ENCODE results near the gene MT1M. TPM values are rescaled to one million over a fixed set of nuclear protein-coding genes. Genes with fewer than 3 reads are reported as not detected.

MT1M gene
- total and polyA plus RNA-seq, 2 of the 4 experiments (the other 2 are of a cell fraction) = 0.10 TPM; not detected in 1

DNA sequence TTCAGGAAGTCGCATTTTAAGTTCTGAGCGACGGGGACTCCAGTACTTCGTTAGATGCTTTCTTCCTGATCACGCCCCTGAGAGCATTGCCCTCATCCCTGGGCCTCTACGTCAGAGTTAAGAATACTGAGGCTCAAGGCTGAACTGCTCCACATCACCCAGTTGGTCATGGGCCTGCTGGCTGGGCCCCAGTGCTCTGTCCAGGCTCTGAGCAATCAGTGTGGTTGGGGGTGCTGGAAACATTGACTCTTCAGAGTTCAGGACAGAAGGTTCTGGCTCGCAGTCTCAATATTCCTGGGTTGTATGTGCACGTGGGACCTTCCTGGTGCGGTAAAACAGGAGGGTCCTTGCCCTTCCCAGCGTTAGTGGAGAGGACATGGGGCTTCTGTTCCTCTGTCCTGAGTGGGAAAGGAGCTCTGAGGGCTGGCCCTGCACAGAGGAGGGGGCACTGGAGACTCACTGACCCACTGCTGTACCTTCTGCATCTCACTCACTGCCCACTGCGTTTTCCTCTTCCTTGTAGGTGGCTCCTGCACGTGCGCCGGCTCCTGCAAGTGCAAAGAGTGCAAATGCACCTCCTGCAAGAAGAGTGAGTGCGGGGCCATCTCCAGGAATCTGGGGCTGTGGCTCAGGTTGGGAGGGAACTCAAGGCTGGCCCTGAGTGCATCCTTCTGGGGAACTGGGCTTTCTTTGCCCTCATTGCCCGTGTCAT is 6.4 kb upstream of the MT1M start:
- Histone ChIP-seq H4K91ac (ENCODE audit: insufficient read depth, low read depth, low read length) (peak overlapping the region; percentile 96), H3K27ac (ENCODE audit: insufficient read depth, low read length) (peak overlapping the region; percentile 85), H3K9ac (ENCODE audit: low read depth, low read length) (peak overlapping the region; percentile 84), H2BK120ac (ENCODE audit: low read depth, low read length) (peak overlapping the region; percentile 86), H2BK15ac (ENCODE audit: low read depth, low read length) (peak overlapping the region; percentile 52; the same call in 2 of the 3 replicates), H3K9me3 (ENCODE audit: control insufficient read depth, insufficient read depth, low read length) (no peaks in the 10 kb centered on the region), H2BK20ac (ENCODE audit: low read depth, low read length) (peak overlapping the region; percentile 30; the same call in 1 of the 2 replicates), H4K5ac (ENCODE audit: low read depth, low read length) (peak overlapping the region; percentile 96), H2AK5ac (ENCODE audit: low read depth, low read length) (peak overlapping the region; percentile 62), H3K27me3 (ENCODE audit: control insufficient read depth, insufficient read depth, low read length) (peaks cover 2% of the 10 kb centered on the region), H3K56ac (ENCODE audit: extremely low read depth, insufficient read depth, low read length) (peak overlapping the region; percentile 88), H2AK9ac (replicated peaks; ENCODE audit: low read depth, low read length, poor library complexity) (peak overlapping the region; percentile 97), H4K20me1 (ENCODE audit: insufficient read depth, low read length) (no peaks in the 10 kb centered on the region), H3K18ac (ENCODE audit: low read depth, low read length) (peak overlapping the region; percentile 91), H3K14ac (replicated peaks; ENCODE audit: low read depth, low read length) (peak overlapping the region; percentile 96), H2AFZ (replicated peaks; ENCODE audit: low read length, poor library complexity) (peak overlapping the region; percentile 98), H3K4me3 (ENCODE audit: insufficient read depth, low read depth, low read length) (peak overlapping the region; percentile 51), H3K79me1 (ENCODE audit: low read depth in 1 of 2, low read length in 2 of 2) (peaks cover 3 to 13% of the 10 kb centered on the region in 2 experiments; a peak in 3 of 4 replicates), H3K4ac (ENCODE audit: low read depth, low read length) (peak overlapping the region; percentile 95), H3K36me3 (ENCODE audit: control insufficient read depth, insufficient read depth, low read length) (no peaks in the 10 kb centered on the region), H3K9me1 (ENCODE audit: insufficient read depth, low read length) (peaks cover 4% of the 10 kb centered on the region; the same call in 1 of the 2 replicates), H3K4me1 (ENCODE audit: control insufficient read depth, insufficient read depth, low read length) (peaks cover 17% of the 10 kb centered on the region), H4K8ac (ENCODE audit: low read depth in 2 of 2, low read length in 2 of 2) (peak overlapping the region; percentile 90 to 98), H3K4me2 (ENCODE audit: low read depth, low read length) (peak overlapping the region; percentile 94), H3K23ac (ENCODE audit: low read depth, low read length) (peak overlapping the region; percentile 96), H2BK5ac (ENCODE audit: low read depth, low read length, poor library complexity, severe bottlenecking) (peak overlapping the region; percentile 92)
- TSS peak; percentile 98 for BruUV-seq (replicated peaks)
- intact Hi-C loops (cut with micrococcal nuclease) (loop anchor here (2.0 to 5.0 kb wide), 2 partner anchors 17 to 56 kb away; partner anchors contain the start of genes MT1X and MT2A), dilution Hi-C loops (cut with HindIII; ENCODE audit: low sequenced_read_pairs, unreplicated experiment) (no loop called here), in situ Hi-C loops (cut with MboI; ENCODE audit: low sequenced_read_pairs) (no loop called here)
- WGBS, 2 experiments (ENCODE audit: extremely low coverage in 2 of 2, insufficient read length in 1 of 2) = 20% methylated on average over 4 of the region's 16 CpGs; no CpG with 5 or more reads in 1 of the 2 experiments
- ChIA-PET POLR2A (ENCODE audit: unreplicated experiment) (interaction anchor here (0.6 to 3.8 kb wide), 3 partner anchors 9 to 409 kb away, joined by 3 to 37 read pairs (median 12); partner anchors contain the start of gene MT2A), CTCF (no interaction called here)
- TF ChIP-seq MXI1 (IDR thresholded peaks at IDR 0.05; ENCODE audit: borderline replicate concordance, low read depth, low read length) (0 out of 2 replicates have a peak, but pooled peaks have one; percentile 34), SMC3 (IDR thresholded peaks at IDR 0.05; ENCODE audit: low read depth, low read length) (no peak), RCOR1 (IDR thresholded peaks at IDR 0.05; ENCODE audit: insufficient replicate concordance, low read length) (no peak), CHD1 (IDR thresholded peaks at IDR 0.05; ENCODE audit: low read depth, low read length) (no peak), POLR2A (IDR thresholded peaks at IDR 0.05; ENCODE audit: low read depth, low read length) (peak; percentile 18), RAD21 (IDR thresholded peaks at IDR 0.05; ENCODE audit: low read length) (no peak), RFX5 (IDR thresholded peaks at IDR 0.05; ENCODE audit: low read depth, low read length) (no peak), FOS (IDR thresholded peaks at IDR 0.05; ENCODE audit: low read depth, low read length) (0 out of 2 replicates have a peak, but pooled peaks have one; percentile 19), CEBPB (IDR thresholded peaks at IDR 0.05; ENCODE audit: low read depth, low read length) (no peak), MAZ (IDR thresholded peaks at IDR 0.05; ENCODE audit: borderline replicate concordance, low read depth, low read length) (peak; percentile 29; the same call in 1 of the 2 replicates)
- TF ChIP-seq, protein P1, sequence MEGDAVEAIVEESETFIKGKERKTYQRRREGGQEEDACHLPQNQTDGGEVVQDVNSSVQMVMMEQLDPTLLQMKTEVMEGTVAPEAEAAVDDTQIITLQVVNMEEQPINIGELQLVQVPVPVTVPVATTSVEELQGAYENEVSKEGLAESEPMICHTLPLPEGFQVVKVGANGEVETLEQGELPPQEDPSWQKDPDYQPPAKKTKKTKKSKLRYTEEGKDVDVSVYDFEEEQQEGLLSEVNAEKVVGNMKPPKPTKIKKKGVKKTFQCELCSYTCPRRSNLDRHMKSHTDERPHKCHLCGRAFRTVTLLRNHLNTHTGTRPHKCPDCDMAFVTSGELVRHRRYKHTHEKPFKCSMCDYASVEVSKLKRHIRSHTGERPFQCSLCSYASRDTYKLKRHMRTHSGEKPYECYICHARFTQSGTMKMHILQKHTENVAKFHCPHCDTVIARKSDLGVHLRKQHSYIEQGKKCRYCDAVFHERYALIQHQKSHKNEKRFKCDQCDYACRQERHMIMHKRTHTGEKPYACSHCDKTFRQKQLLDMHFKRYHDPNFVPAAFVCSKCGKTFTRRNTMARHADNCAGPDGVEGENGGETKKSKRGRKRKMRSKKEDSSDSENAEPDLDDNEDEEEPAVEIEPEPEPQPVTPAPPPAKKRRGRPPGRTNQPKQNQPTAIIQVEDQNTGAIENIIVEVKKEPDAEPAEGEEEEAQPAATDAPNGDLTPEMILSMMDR (conservative IDR thresholded peaks at IDR 0.05; ENCODE audit: low read depth, low read length) = no peak
- TF ChIP-seq, protein P2, sequence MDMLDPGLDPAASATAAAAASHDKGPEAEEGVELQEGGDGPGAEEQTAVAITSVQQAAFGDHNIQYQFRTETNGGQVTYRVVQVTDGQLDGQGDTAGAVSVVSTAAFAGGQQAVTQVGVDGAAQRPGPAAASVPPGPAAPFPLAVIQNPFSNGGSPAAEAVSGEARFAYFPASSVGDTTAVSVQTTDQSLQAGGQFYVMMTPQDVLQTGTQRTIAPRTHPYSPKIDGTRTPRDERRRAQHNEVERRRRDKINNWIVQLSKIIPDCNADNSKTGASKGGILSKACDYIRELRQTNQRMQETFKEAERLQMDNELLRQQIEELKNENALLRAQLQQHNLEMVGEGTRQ (IDR thresholded peaks at IDR 0.05; ENCODE audit: low read depth, low read length) = 0 out of 2 replicates have a peak, but pooled peaks have one; percentile 7
- peak; percentile 86 for DNase-seq
- peak; percentile 70 for ATAC-seq (ENCODE audit: low read depth)
